DOHH2 (cell line): ENCODE measurements around the gene STK36.

Experiments used
- H3F3A ChIP-seq: fragments of 200-600 bp; sonication (generic), shearing (Covaris generic); 2 replicates; pipeline ENCODE4 v1.6.0; 2016; ENCODE audit warnings: antibody characterized with exemption, mild to moderate bottlenecking; ENCODE audit not compliant: control insufficient read depth, insufficient read depth
- H3K27ac ChIP-seq: fragments of 200-600 bp; sonication (generic); 2 replicates; pipeline ENCODE4 v1.5.1; 2014; ENCODE audit warnings: low read depth, mild to moderate bottlenecking, low read length, moderate library complexity
- H3K27me3 ChIP-seq: fragments of 200-600 bp; sonication (generic); 2 replicates; pipeline ENCODE4 v1.6.1; 2014; ENCODE audit warnings: mild to moderate bottlenecking, low read length, mixed read lengths; ENCODE audit not compliant: control insufficient read depth
- H3K36me3 ChIP-seq: fragments of 200-600 bp; sonication (generic); 2 replicates; pipeline ENCODE4 v1.6.1; 2014; ENCODE audit warnings: mild to moderate bottlenecking, low read length, moderate library complexity, mixed read lengths; ENCODE audit not compliant: control insufficient read depth
- H3K4me1 ChIP-seq: fragments of 200-600 bp; sonication (generic); 2 replicates; pipeline ENCODE4 v1.6.1; 2014; ENCODE audit warnings: mild to moderate bottlenecking, low read length, mixed read lengths; ENCODE audit not compliant: control insufficient read depth
- H3K4me2 ChIP-seq: fragments of 200-600 bp; sonication (generic); 2 replicates; pipeline ENCODE4 v1.6.0; 2014; ENCODE audit warnings: mild to moderate bottlenecking, low read length, moderate library complexity
- H3K4me3 ChIP-seq: fragments of 200-600 bp; sonication (generic); 2 replicates; pipeline ENCODE4 v1.5.1; 2014; ENCODE audit warnings: mild to moderate bottlenecking, low read length, mixed read lengths
- H3K79me2 ChIP-seq: fragments of 200-600 bp; sonication (generic); 2 replicates; pipeline ENCODE4 v1.6.1; 2014; ENCODE audit warnings: mild to moderate bottlenecking, low read length, mixed read lengths; ENCODE audit not compliant: control insufficient read depth
- H3K9me2 ChIP-seq: fragments of 200-600 bp; sonication (generic); replicated peaks from 2 replicates; pipeline ENCODE4 v1.6.1; 2014; ENCODE audit warnings: mild to moderate bottlenecking, low read length, mixed read lengths; ENCODE audit not compliant: control insufficient read depth
- H3K9me3 ChIP-seq: fragments of 200-600 bp; sonication (generic); 2 replicates; pipeline ENCODE4 v1.6.1; 2014; ENCODE audit warnings: antibody characterized with exemption, low read length, mixed read lengths; ENCODE audit not compliant: control insufficient read depth, insufficient read depth
- H4K20me1 ChIP-seq: fragments of 200-600 bp; sonication (generic); 2 replicates; pipeline ENCODE4 v1.6.0; 2014; ENCODE audit warnings: low read depth, mild to moderate bottlenecking, antibody characterized with exemption, low read length, moderate library complexity; ENCODE audit not compliant: control insufficient read depth, insufficient read depth
- EZH2phosphoT487 ChIP-seq: fragments of 200-600 bp; sonication (generic); IDR thresholded peaks from 2 replicates; pipeline ENCODE4 v1.6.1; 2017; ENCODE audit warnings: borderline replicate concordance, mild to moderate bottlenecking, antibody characterized with exemption, low read length, moderate library complexity, mixed read lengths
- TF ChIP-seq, protein P1 (sequence below): fragments of 200-600 bp; sonication (generic); IDR thresholded peaks from one replicate; pipeline ENCODE4 v1.5.1; 2014; ENCODE audit warnings: antibody characterized with exemption, mild to moderate bottlenecking, low read depth, low read length; ENCODE audit not compliant: poor library complexity, severe bottlenecking

STK36 gene

DNA sequence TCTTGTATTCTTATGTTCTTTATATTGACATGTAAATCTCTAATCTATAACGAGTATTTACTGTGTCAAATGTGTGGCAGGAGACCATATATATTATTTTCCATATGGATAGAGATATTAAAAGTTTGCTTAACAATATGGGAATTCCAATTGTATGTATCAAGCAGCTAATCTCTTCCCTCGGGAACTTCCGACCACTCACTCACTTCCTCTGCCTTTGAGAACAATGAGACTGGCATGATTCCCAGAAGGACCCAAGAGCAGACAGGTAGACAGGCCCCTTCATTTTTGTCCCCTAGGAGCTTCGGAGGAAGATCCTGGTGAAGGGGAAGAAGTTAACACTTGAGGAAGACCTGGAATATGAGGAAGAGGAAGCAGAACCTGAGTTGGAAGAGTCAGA, 40.0 kb upstream of the STK36 start:
- H3K79me2 ChIP-seq: no peaks in the 10 kb centered on the region
- H3K4me1 ChIP-seq: no peaks in the 10 kb centered on the region
- no peaks in the 10 kb centered on the region for H3K9me2 ChIP-seq
- TF ChIP-seq, protein P1, sequence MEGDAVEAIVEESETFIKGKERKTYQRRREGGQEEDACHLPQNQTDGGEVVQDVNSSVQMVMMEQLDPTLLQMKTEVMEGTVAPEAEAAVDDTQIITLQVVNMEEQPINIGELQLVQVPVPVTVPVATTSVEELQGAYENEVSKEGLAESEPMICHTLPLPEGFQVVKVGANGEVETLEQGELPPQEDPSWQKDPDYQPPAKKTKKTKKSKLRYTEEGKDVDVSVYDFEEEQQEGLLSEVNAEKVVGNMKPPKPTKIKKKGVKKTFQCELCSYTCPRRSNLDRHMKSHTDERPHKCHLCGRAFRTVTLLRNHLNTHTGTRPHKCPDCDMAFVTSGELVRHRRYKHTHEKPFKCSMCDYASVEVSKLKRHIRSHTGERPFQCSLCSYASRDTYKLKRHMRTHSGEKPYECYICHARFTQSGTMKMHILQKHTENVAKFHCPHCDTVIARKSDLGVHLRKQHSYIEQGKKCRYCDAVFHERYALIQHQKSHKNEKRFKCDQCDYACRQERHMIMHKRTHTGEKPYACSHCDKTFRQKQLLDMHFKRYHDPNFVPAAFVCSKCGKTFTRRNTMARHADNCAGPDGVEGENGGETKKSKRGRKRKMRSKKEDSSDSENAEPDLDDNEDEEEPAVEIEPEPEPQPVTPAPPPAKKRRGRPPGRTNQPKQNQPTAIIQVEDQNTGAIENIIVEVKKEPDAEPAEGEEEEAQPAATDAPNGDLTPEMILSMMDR: no peak
- no peak for TF ChIP-seq EZH2phosphoT487
- no peaks in the 10 kb centered on the region for H3F3A ChIP-seq
- no peaks in the 10 kb centered on the region for H3K9me3 ChIP-seq
- no peak overlapping the region for H3K4me2 ChIP-seq
- no peak overlapping the region for H3K4me3 ChIP-seq
- H3K36me3 ChIP-seq: peaks cover 33% of the 10 kb centered on the region
- H4K20me1 ChIP-seq: no peaks in the 10 kb centered on the region
- H3K27me3 ChIP-seq: no peaks in the 10 kb centered on the region
- H3K27ac ChIP-seq: no peak overlapping the region

DNA sequence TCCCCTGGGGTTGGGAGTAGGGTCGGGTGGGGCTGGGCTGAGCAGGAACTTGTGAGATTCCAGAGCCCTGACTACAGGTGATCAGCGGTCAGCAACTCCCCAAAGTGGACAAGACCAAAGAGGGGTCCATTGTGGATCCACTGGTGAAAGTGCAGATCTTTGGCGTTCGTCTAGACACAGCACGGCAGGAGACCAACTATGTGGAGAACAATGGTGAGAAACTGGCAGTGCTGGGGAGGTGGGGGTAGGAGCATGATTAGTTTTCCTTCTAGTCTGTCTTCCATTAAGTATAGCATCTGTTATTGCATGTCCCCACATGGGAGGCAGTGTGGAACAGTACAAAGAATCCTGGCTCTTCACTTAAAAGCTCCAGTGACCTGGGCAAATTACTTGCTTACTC, 36.2 kb upstream of the STK36 start:
- no peaks in the 10 kb centered on the region for H4K20me1 ChIP-seq
- H3K27ac ChIP-seq: no peak overlapping the region
- H3K4me1 ChIP-seq: no peaks in the 10 kb centered on the region
- H3K9me3 ChIP-seq: no peaks in the 10 kb centered on the region
- TF ChIP-seq EZH2phosphoT487: no peak
- TF ChIP-seq, protein P1: no peak
- H3K4me2 ChIP-seq: no peak overlapping the region
- no peaks in the 10 kb centered on the region for H3F3A ChIP-seq
- peaks cover 67% of the 10 kb centered on the region for H3K36me3 ChIP-seq
- no peaks in the 10 kb centered on the region for H3K27me3 ChIP-seq
- H3K4me3 ChIP-seq: no peak overlapping the region
- no peaks in the 10 kb centered on the region for H3K9me2 ChIP-seq
- H3K79me2 ChIP-seq: no peaks in the 10 kb centered on the region

DNA sequence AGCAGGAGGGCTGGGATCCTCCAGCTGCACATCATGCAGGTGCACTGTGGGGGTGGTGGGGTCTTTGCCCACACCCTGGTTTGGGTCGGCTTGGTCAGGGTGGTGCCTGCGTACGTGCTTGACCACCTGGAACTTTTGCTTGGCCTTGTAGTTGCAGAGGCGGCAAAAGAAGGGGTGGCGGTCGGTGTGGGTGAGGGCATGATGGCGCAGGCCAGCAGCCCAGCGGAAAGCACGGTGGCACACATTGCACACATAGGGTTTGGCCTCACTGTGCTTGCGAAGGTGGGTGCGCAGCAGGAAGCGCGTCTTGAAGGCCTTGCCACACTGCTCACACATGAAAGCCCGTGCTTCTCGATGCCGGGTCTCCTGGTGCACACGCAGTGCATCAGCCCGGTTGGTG, 33.5 kb upstream of the STK36 start:
- no peaks in the 10 kb centered on the region for H3K79me2 ChIP-seq
- peaks cover 87% of the 10 kb centered on the region for H3K36me3 ChIP-seq
- no peaks in the 10 kb centered on the region for H3K27me3 ChIP-seq
- H3K4me3 ChIP-seq: no peak overlapping the region
- no peak overlapping the region for H3K4me2 ChIP-seq
- no peaks in the 10 kb centered on the region for H3F3A ChIP-seq
- H3K4me1 ChIP-seq: no peaks in the 10 kb centered on the region
- TF ChIP-seq, protein P1: no peak
- no peak for TF ChIP-seq EZH2phosphoT487
- no peaks in the 10 kb centered on the region for H4K20me1 ChIP-seq
- no peak overlapping the region for H3K27ac ChIP-seq
- no peaks in the 10 kb centered on the region for H3K9me3 ChIP-seq
- H3K9me2 ChIP-seq: no peaks in the 10 kb centered on the region

DNA sequence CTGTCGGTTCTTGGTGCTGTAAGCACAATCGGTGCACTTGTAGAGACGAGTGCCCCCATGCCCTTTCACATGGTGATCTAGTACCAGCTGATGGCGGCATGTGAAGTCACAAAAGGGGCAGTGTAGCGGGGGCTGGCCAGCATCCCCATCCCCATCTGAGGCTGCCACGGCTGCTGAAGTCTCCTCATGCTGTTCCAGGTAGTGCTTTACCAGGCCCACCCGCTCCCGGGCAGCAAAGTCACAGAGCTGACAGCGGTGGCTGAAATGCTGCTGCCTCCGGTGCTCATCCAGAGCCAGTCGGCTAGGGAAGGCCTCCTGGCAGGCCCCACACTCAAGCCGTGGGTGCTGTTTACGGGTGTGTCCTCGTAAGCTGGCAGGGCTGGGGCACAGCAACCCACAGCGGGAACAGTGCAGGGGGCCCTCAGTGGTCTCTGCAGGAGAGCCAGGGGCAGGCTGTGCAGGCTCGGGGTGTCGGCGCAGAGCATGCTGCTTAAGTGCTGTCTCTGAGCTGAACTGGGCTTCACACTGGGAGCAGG, 29.7 kb upstream of the STK36 start:
- Histone ChIP-seq H3K4me1 (no peaks in the 10 kb centered on the region), H3K9me3 (no peaks in the 10 kb centered on the region), H3K27me3 (no peaks in the 10 kb centered on the region), H3K9me2 (no peaks in the 10 kb centered on the region), H3K79me2 (no peaks in the 10 kb centered on the region), H3K4me3 (no peak overlapping the region), H3K4me2 (no peak overlapping the region), H3F3A (no peaks in the 10 kb centered on the region), H4K20me1 (no peaks in the 10 kb centered on the region), H3K27ac (no peak overlapping the region), H3K36me3 (peaks cover 88% of the 10 kb centered on the region)
- no peak for TF ChIP-seq EZH2phosphoT487
- TF ChIP-seq, protein P1: no peak
